Transverse colon (tissue), 4 donors: ENCODE measurements around the gene EYS. TPM values are rescaled to one million over a fixed set of nuclear protein-coding genes. Genes with fewer than 3 reads are reported as not detected.

ENCODE experiments used
- DNase-seq: peaks from one replicate; pipeline ENCODE4 v3.0.0-alpha.2; 2019
- H3K27ac ChIP-seq, 4 donors: fragments of 200-600 bp; sonication (generic); 2 replicates each; pipeline ENCODE4 v1.5.1; 2016 to 2018; ENCODE audit warnings: inconsistent platforms in 4 of 4
- H3K27me3 ChIP-seq: fragments of 200-600 bp; sonication (generic); 2 replicates; pipeline ENCODE4 v1.5.1; 2017; ENCODE audit warnings: inconsistent platforms
- H3K36me3 ChIP-seq, 4 donors: fragments of 200-600 bp; sonication (generic); 2 replicates each; pipeline ENCODE4 v1.5.1; 2017 to 2019; ENCODE audit warnings: inconsistent platforms in 4 of 4
- H3K4me1 ChIP-seq, 4 donors: fragments of 200-600 bp; sonication (generic); 2 replicates each; pipeline ENCODE4 v1.5.1; 2017 to 2020; ENCODE audit warnings: inconsistent platforms in 4 of 4
- H3K4me3 ChIP-seq, 4 donors: fragments of 200-600 bp; sonication (generic); 1 replicate in 1 of 4; 2 replicates in 3 of 4; pipeline versions ENCODE4 v1.5.1 to v1.6.1; 2017 to 2019; ENCODE audit warnings: inconsistent platforms in 4 of 4
- H3K9me3 ChIP-seq, 2 donors: fragments of 200-600 bp; sonication (generic); 2 replicates each; pipeline ENCODE4 v1.5.1; 2017 to 2019; ENCODE audit warnings: inconsistent platforms in 2 of 2
- EP300 ChIP-seq: sonication (generic); formaldehyde crosslinking; IDR thresholded peaks from one replicate; pipeline ENCODE4 v1.6.1; 2017; ENCODE audit warnings: antibody characterized with exemption, low read depth
- POLR2A ChIP-seq: fragments of 450-650 bp; IDR thresholded peaks from one replicate; pipeline ENCODE4 v1.6.1; 2016; ENCODE audit warnings: antibody characterized with exemption, mild to moderate bottlenecking, moderate library complexity
- POLR2AphosphoS5 ChIP-seq, 3 donors: sonication (generic); formaldehyde crosslinking; IDR thresholded peaks; one replicate each; pipeline ENCODE4 v1.6.1; 2016; ENCODE audit warnings: antibody characterized with exemption in 3 of 3
- WGBS, 2 donors: methylation state at CpG; one replicate each; pipeline ENCODE4 v1.1.5; 2018; ENCODE audit warnings: low coverage in 1 of 2; 5-methylcytosine and 5-hydroxymethylcytosine counted together
- in situ Hi-C, 4 donors: fragments of 200-750 bp; cut with MboI; loops; one replicate each; pipeline versions ENCODE4 v1.15.0 to v1.15.1; 2017; ENCODE audit warnings: low sequenced_read_pairs in 3 of 4, low pct_ligation_motif_present in 1 of 4, low pct_unique_long_range_greater_than_20kb in 1 of 4
- intact Hi-C: fragments of 100-400 bp; cut with DNase I; formaldehyde crosslinking; loops from one replicate; pipeline ENCODE4 v1.15.1; 2023; ENCODE audit warnings: low total_unique reads
- total RNA-seq, 4 donors: library from RNA; depleted of rRNA; stranded (reverse); fragments of >200 nt; gene quantifications; one replicate each; pipeline ENCODE4 v1.1.0, GENCODE V29; 2016
- TF ChIP-seq, protein P1 (sequence below), 5 experiments: fragments of 200-600 bp in 3 of 5; fragments of 450-650 bp in 2 of 5; sonication (generic) in 3 of 5; IDR thresholded peaks; 1 replicate in 2 of 5; 2 replicates in 3 of 5; pipeline ENCODE4 v1.5.1; 2016 to 2017; ENCODE audit warnings: antibody characterized with exemption in 5 of 5, inconsistent platforms in 3 of 5, mild to moderate bottlenecking in 2 of 5, moderate library complexity in 1 of 5

EYS gene
- total RNA-seq, 4 donors from 2014 or later, result 0.41 TPM; not detected in 3

DNA sequence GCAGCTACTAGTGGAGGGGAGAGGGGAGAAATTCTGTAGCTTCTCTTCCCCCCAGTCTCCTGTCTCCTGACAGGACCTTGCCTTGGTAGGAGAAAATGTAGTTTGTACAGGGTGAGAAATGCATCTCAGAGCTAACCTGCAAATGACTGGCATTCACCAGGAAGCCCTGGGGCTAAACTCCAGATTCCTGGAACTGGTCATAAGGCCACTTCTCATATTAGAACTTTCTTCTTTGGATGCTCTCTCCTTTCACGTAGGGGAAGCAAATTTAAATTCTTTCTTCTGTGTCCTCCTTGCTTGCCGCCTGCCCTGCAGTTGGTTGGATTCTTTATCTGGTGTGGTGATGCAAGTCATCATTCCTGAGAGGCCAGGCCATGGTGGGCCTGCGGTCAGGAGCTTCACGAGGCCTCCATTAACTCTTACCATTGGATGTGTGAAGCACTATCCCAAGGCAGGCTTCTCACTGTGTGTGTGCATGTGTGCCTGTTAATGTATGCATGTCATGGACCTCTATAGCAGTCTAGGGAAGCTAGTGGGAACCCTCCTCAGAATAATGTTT lies 1889.5 kb downstream of the EYS start:
- DNase-seq, result no peak
- in situ Hi-C loops, result no loop called here
- no peaks in the 10 kb centered on the region for H3K9me3 ChIP-seq
- WGBS, 2 donors, result 82 to 100% methylated on average over 3 to 4 of the region's 4 CpGs
- no peaks in the 10 kb centered on the region for H3K36me3 ChIP-seq
- no peak overlapping the region for H3K4me3 ChIP-seq
- H3K27ac ChIP-seq, result no peak overlapping the region
- TF ChIP-seq, protein P1, sequence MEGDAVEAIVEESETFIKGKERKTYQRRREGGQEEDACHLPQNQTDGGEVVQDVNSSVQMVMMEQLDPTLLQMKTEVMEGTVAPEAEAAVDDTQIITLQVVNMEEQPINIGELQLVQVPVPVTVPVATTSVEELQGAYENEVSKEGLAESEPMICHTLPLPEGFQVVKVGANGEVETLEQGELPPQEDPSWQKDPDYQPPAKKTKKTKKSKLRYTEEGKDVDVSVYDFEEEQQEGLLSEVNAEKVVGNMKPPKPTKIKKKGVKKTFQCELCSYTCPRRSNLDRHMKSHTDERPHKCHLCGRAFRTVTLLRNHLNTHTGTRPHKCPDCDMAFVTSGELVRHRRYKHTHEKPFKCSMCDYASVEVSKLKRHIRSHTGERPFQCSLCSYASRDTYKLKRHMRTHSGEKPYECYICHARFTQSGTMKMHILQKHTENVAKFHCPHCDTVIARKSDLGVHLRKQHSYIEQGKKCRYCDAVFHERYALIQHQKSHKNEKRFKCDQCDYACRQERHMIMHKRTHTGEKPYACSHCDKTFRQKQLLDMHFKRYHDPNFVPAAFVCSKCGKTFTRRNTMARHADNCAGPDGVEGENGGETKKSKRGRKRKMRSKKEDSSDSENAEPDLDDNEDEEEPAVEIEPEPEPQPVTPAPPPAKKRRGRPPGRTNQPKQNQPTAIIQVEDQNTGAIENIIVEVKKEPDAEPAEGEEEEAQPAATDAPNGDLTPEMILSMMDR (IDR thresholded peaks at IDR 0.05), result no peak
- TF ChIP-seq POLR2A, result no peak
- no peak for TF ChIP-seq POLR2AphosphoS5 (IDR thresholded peaks at IDR 0.05)
- no peak for TF ChIP-seq EP300
- H3K4me1 ChIP-seq, result no peaks in the 10 kb centered on the region
- intact Hi-C loops, result no loop called here
- no peaks in the 10 kb centered on the region for H3K27me3 ChIP-seq

DNA sequence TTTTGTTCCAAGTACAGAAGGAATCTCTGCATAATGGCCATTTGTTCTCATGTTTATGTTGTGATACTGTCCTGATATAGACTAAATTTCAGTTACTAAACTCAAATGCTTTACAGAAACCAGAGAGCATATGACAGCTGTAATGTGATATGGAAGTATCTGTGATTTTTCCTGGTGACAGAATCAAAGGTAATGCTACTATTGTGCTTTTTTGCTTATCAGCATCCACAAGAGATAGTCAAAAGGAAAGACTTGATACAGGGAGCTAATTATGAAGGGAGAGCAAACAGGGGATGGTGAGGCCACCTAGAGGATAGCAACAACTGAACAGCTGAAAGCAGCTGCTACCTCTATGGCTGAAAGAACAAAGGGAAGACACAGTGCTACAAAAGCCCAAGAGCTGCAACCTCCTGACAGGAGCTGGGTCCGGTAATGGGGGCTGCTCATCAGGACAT lies 1890.0 kb downstream of the EYS start:
- H3K27ac ChIP-seq, result no peak overlapping the region
- no peaks in the 10 kb centered on the region for H3K4me1 ChIP-seq
- no peaks in the 10 kb centered on the region for H3K27me3 ChIP-seq
- WGBS, 2 donors, result 71% methylated on average over 1 of the region's 1 CpG; no CpG with 5 or more reads in 1 of the 2 donors
- H3K9me3 ChIP-seq, result no peaks in the 10 kb centered on the region
- no peak overlapping the region for H3K4me3 ChIP-seq
- TF ChIP-seq, protein P1 (IDR thresholded peaks at IDR 0.05), result no peak
- TF ChIP-seq POLR2AphosphoS5 (IDR thresholded peaks at IDR 0.05) (no peak), POLR2A (no peak), EP300 (no peak)
- no peaks in the 10 kb centered on the region for H3K36me3 ChIP-seq
- in situ Hi-C loops, result no loop called here
- intact Hi-C loops, result no loop called here
- no peak for DNase-seq

DNA sequence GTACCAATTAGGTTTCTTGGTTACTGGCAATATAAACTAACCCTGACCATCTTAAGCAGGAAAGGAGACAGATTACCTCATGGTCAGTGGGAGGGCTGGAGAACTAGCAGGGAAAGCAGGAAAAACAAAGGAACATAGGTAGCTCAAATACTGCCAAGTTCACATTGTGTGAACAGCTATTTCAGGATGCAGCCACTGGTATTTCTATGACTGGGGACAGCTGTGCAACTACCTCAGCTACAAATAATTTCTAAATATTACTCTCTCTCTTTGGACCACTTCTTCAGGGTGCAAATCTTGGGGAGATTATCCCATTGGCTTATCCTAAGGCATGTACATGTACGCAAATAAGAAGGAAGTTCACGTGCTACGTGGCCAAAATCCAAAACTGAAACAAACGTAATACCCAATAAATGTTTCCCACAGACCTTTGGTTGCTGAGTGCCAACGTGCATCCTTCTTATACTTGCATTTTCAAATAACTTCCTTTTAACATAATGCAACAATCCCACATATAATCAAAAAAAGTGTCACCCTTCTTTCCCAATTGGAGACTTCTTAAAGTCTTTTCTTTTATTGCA lies 1890.5 kb downstream of the EYS start:
- Histone ChIP-seq H3K9me3 (no peaks in the 10 kb centered on the region), H3K27ac (no peak overlapping the region), H3K27me3 (no peaks in the 10 kb centered on the region), H3K4me1 (no peaks in the 10 kb centered on the region), H3K36me3 (no peaks in the 10 kb centered on the region), H3K4me3 (no peak overlapping the region)
- in situ Hi-C loops (no loop called here), intact Hi-C loops (no loop called here)
- WGBS, 2 donors, result 22 to 30% methylated on average over 5 of the region's 5 CpGs
- TF ChIP-seq POLR2A (no peak), POLR2AphosphoS5 (IDR thresholded peaks at IDR 0.05) (no peak), EP300 (no peak)
- TF ChIP-seq, protein P1 (IDR thresholded peaks at IDR 0.05), result no peak
- no peak for DNase-seq

- TF ChIP-seq POLR2A (no peak), POLR2AphosphoS5 (IDR thresholded peaks at IDR 0.05) (no peak), EP300 (no peak)
- TF ChIP-seq, protein P1 (IDR thresholded peaks at IDR 0.05), result no peak
- in situ Hi-C loops (no loop called here), intact Hi-C loops (no loop called here)
- 78 to 87% methylated on average over 1 of the region's 1 CpG for WGBS, 2 donors
- no peaks in the 10 kb centered on the region for H3K36me3 ChIP-seq
- no peak overlapping the region for H3K4me3 ChIP-seq
- H3K4me1 ChIP-seq, result no peaks in the 10 kb centered on the region
- no peaks in the 10 kb centered on the region for H3K9me3 ChIP-seq
- DNase-seq, result no peak
- H3K27me3 ChIP-seq, result no peaks in the 10 kb centered on the region
- H3K27ac ChIP-seq, result no peak overlapping the region
Measured at GRCh38 chr6:63814459-63814858, 1892.6 kb downstream of the EYS start.
